ENCODE measurements around the gene TNS4. TPM values are rescaled to one million over a fixed set of nuclear protein-coding genes. Genes with fewer than 3 reads are reported as not detected.

The TNS4 gene
- total and polyA plus RNA-seq, 8 donors: 0.16 to 0.24 TPM; not detected in 6

DNA sequence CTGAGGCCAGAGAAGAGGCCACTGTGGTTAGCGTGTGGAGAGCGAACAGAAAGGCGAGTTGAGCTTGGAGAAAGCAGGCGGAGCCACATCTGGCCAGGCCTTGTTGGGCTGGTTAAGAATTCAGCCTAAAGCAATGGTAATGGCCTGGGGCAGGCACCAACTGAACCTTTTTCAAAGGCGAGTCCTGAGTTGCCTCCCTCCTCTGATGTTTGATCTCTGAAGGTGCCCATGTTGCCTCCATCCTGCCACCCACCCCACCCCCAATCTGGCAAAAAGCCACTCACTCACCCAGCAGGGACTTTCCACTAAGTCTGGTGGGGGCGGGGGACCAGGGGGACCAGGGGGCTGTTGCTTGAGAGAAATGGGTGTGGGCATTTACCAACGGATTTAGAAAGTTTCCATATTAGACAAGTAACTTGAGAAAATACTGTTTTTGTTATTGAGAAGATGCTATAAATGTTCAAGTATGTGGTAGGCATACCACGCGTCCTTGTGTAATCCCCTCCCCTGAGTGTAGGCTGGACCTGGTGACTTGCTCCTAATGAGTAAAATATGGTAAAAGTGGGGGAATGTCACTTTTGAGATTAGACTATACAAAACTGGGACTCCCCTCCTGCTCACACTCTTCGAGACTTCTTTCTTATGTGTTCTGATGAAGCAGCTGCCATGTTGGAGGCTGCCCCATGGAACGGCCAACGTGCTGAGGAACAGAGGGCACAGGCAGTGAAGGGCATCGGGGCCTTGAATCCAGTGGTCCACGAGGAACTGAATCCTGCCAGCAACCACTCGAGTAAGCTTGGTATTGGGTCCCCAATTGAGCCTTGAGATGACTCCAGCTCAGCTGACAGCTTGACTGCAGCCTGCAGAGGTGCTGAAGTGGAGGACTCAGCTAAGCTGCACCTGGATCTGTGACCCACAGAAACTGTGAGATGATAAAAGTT is 29.9 kb upstream of the TNS4 start:
- intact Hi-C loops (cut with DNase I): loop anchor here in 2 of 3 donors (5.0 kb wide), 1 partner anchor 89 kb away; the partner anchor contains the start of gene IGFBP4 (in 2 of the 2)
- H3K4me3 ChIP-seq: no peak overlapping the region
- DNase-seq (peak in 2 of 6 donors; percentile 14 to 32), FAIRE-seq (no peak), ATAC-seq (no peak)
- no peaks in the 10 kb centered on the region for H3K27me3 ChIP-seq
- H3K27ac ChIP-seq: no peak overlapping the region
- no peaks in the 10 kb centered on the region for H3K36me3 ChIP-seq
- 78 to 81% methylated on average over 15 of the region's 15 CpGs for WGBS, 2 donors
- H3K4me1 ChIP-seq: no peaks in the 10 kb centered on the region
- H3K9me3 ChIP-seq: no peaks in the 10 kb centered on the region
- TF ChIP-seq, protein P1, sequence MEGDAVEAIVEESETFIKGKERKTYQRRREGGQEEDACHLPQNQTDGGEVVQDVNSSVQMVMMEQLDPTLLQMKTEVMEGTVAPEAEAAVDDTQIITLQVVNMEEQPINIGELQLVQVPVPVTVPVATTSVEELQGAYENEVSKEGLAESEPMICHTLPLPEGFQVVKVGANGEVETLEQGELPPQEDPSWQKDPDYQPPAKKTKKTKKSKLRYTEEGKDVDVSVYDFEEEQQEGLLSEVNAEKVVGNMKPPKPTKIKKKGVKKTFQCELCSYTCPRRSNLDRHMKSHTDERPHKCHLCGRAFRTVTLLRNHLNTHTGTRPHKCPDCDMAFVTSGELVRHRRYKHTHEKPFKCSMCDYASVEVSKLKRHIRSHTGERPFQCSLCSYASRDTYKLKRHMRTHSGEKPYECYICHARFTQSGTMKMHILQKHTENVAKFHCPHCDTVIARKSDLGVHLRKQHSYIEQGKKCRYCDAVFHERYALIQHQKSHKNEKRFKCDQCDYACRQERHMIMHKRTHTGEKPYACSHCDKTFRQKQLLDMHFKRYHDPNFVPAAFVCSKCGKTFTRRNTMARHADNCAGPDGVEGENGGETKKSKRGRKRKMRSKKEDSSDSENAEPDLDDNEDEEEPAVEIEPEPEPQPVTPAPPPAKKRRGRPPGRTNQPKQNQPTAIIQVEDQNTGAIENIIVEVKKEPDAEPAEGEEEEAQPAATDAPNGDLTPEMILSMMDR (IDR thresholded peaks at IDR 0.05): no peak

DNA sequence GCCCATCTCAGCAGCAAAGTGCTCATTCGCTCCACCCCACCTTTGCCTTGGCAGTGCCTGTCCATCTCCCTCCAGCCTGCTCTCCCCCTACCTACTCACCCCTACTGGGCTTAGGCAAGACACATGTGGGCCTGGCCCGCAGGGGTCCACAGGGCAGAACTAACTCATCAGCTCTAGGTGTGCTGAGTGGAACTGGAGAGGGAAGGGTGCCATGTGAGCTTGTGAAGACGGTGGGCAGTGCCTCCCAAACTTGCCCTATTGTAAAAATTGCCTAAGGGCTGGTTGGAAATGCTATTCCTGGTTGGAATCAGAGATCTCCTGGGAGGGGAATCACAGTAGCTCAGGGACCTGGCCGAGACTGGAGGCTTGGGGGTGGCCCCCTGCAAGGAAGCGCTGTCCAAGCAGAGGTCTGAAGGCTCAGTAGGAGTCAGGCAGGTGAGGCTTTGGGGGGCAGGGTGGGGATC is 29.1 kb upstream of the TNS4 start:
- Histone ChIP-seq H3K36me3 (no peaks in the 10 kb centered on the region), H3K4me1 (no peaks in the 10 kb centered on the region), H3K4me3 (no peak overlapping the region), H3K27me3 (no peaks in the 10 kb centered on the region), H3K27ac (no peak overlapping the region), H3K9me3 (no peaks in the 10 kb centered on the region)
- ATAC-seq: no peak
- TF ChIP-seq, protein P1 (IDR thresholded peaks at IDR 0.05): no peak
- intact Hi-C loops (cut with DNase I): loop anchor here in 2 of 3 donors (5.0 kb wide), 1 partner anchor 88 kb away; the partner anchor contains the start of gene IGFBP4 (in 2 of the 2)
- WGBS, 2 donors: 84 to 91% methylated on average over 5 of the region's 5 CpGs
- no peak for FAIRE-seq
- DNase-seq: peak in 2 of 6 donors; percentile 10 to 26

DNA sequence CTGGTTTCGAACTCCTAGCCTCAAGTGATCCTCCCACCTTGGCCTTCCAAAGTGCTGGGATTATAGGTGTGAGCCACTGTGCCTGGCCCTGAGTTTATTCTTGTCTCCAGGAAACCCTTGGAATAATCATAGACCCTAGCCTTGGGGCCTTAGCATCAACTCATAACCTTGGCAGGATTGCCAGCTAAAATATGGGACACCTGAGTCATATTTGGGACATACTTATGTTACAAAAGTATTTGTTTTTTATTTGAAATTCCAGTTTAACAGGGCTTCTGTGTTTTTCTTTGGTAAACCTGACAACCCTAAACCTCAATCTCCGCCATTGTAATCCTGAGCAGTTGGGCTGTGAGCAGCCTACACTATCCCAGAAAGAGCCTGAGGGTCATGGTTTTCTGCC is 28.6 kb upstream of the TNS4 start:
- no peaks in the 10 kb centered on the region for H3K36me3 ChIP-seq
- TF ChIP-seq, protein P1 (IDR thresholded peaks at IDR 0.05): no peak
- FAIRE-seq (no peak), DNase-seq (no peak), ATAC-seq (no peak)
- no peaks in the 10 kb centered on the region for H3K4me1 ChIP-seq
- intact Hi-C loops (cut with DNase I): loop anchor here in 2 of 3 donors (5.0 kb wide), 1 partner anchor 88 kb away; the partner anchor contains the start of gene IGFBP4 (in 2 of the 2)
- H3K27me3 ChIP-seq: no peaks in the 10 kb centered on the region
- no peak overlapping the region for H3K27ac ChIP-seq
- H3K9me3 ChIP-seq: no peaks in the 10 kb centered on the region
- 92% methylated on average over 2 of the region's 2 CpGs for WGBS, 2 donors
- H3K4me3 ChIP-seq: no peak overlapping the region

DNA sequence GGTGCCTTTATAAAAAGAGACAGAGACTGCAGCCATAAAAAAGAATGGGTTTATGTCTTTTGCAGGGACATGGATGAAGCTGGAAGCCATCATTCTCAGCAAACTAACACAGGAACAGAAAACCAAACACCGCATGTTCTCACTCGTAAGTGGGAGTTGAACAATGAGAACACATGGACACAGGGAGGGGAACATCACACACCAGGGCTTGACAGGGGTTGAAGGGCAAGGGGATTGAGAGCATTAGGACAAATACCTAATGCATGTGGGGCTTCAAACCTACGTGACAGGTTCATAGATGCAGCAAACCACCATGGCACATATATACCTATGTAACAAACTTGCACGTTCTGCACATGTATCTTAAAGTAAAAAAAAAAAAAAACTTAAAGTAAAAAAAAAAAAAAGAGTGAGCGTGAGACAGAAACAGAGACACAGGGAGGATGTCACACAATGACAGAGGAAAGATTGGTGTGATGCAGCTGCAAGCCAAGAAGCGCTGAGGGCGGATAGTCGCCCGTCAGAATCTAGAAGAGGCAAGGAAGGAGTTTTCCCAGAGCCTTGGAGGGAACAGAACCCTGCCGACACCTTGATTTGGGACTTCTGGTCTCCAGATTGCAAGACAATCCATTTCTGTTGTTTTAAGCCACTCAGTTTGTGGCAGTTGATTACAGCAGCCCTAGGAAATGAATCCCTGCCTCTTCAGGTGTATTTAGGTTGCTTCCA is 27.4 kb upstream of the TNS4 start:
- FAIRE-seq (no peak), ATAC-seq (no peak), DNase-seq (no peak)
- intact Hi-C loops (cut with DNase I): no loop called here
- WGBS, 2 donors: 70 to 83% methylated on average over 10 of the region's 10 CpGs
- no peaks in the 10 kb centered on the region for H3K9me3 ChIP-seq
- no peaks in the 10 kb centered on the region for H3K4me1 ChIP-seq
- TF ChIP-seq, protein P1 (IDR thresholded peaks at IDR 0.05): no peak
- no peaks in the 10 kb centered on the region for H3K36me3 ChIP-seq
- H3K27me3 ChIP-seq: no peaks in the 10 kb centered on the region
- no peak overlapping the region for H3K27ac ChIP-seq
- H3K4me3 ChIP-seq: no peak overlapping the region

Measured in pancreas (tissue), 10 donors.